GM12892 (cell line): Measurements from ENCODE around the gene GFER.
"Not testable (repeated sequence)": the region's sequence is repeated elsewhere in the genome, so short reads cannot be mapped to it uniquely, and the experiment has no call there.

Experiments
- POLR2A ChIP-seq: IDR thresholded peaks from 2 replicates; pipeline ENCODE4 v1.6.1; 2011; ENCODE audit warnings: low read depth, low read length, control low read depth
- POLR2AphosphoS5 ChIP-seq: IDR thresholded peaks from 2 replicates; pipeline ENCODE4 v1.6.1; 2011; ENCODE audit warnings: low read depth, low read length, control low read depth

DNA sequence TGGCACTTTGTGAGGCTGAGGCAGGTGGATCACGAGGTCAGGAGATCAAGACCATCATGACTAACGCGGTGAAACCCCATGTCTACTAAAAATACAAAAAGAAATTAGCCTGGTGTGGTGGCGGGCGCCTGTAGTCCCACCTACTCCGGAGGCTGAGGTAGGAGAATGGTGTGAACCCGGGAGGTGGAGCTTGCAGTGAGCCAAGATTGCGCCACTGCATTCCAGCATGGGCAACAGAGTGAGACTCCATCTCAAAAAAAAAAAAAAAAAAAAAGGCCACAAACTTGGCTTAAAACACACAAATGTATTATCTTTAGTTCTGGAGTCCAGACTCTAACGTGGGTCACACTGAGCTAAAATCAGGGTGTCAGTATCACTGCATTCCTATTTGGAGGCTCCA lies 27.7 kb downstream of the GFER start:
- TF ChIP-seq POLR2A, POLR2AphosphoS5: not testable (repeated sequence)
